Measurements from ENCODE around the gene PLA2G15. TPM values are rescaled to one million over a fixed set of nuclear protein-coding genes. Genes with fewer than 3 reads are reported as not detected.
A peak's percentile ranks its signal among the peaks of the same experiment; 100 is the strongest.

The PLA2G15 gene
- total and polyA plus RNA-seq, 2 of the 13 experiments (the other 11 are each of a cell fraction or from before 2014, with no cell fraction given), result 14.4 to 23.7 TPM

GRCh38 chr16:68236137-68236825 is 8.9 kb upstream of the PLA2G15 start (continued):
- TF ChIP-seq HIC2 (CRISPR knock-in tag; IDR thresholded peaks at IDR 0.05; ENCODE audit: low read depth) (no peak), GLMP (CRISPR knock-in tag; IDR thresholded peaks at IDR 0.05; ENCODE audit: borderline replicate concordance) (no peak), ZNF746 (CRISPR knock-in tag; IDR thresholded peaks at IDR 0.05) (no peak), SMAD1 (CRISPR knock-in tag; IDR thresholded peaks at IDR 0.05; ENCODE audit: borderline replicate concordance, low read depth) (peak; percentile 70; the same call in 1 of the 2 replicates), PHB2 (IDR thresholded peaks at IDR 0.05; ENCODE audit: partially characterized antibody) (no peak), CBFB (CRISPR knock-in tag; IDR thresholded peaks at IDR 0.05) (no peak), HMGXB3 (CRISPR knock-in tag; IDR thresholded peaks at IDR 0.05; ENCODE audit: borderline replicate concordance) (0 out of 2 replicates have a peak, but pooled peaks have one; percentile 29), TERF1 (CRISPR knock-in tag; IDR thresholded peaks at IDR 0.05) (peak; percentile 81; the same call in 1 of the 2 replicates), HOXA3 (CRISPR knock-in tag; IDR thresholded peaks at IDR 0.05) (no peak; the same call in 1 of the 2 replicates), NCOR1 (IDR thresholded peaks at IDR 0.05; ENCODE audit: borderline replicate concordance, low read length) (no peak; the same call in 1 of the 2 replicates), ZBTB14 (CRISPR knock-in tag; IDR thresholded peaks at IDR 0.05) (no peak), ZNF562 (CRISPR knock-in tag; IDR thresholded peaks at IDR 0.05; ENCODE audit: borderline replicate concordance) (no peak), EZH2 (conservative IDR thresholded peaks at IDR 0.05; ENCODE audit: low read depth, low read length) (no peak), ZNF501 (CRISPR knock-in tag; IDR thresholded peaks at IDR 0.05) (peak; percentile 63), ZNF792 (CRISPR knock-in tag; IDR thresholded peaks at IDR 0.05) (peak; percentile 36), BCLAF1 (IDR thresholded peaks at IDR 0.05) (no peak)

All from HepG2 (cell line).